Right atrium auricular region (tissue), 2 donors: ENCODE measurements around the gene SV2B. TPM values are rescaled to one million over a fixed set of nuclear protein-coding genes. Genes with fewer than 3 reads are reported as not detected.

Experiments
- DNase-seq: peaks from one replicate; pipeline ENCODE4 v3.0.0-alpha.2; 2019; ENCODE audit warnings: low spot score
- H3K27ac ChIP-seq, 2 donors: fragments of 200-600 bp; sonication (generic); 1 replicate in 1 of 2; 2 replicates in 1 of 2; pipeline ENCODE4 v1.5.1; 2016 to 2019
- H3K27me3 ChIP-seq, 2 donors: fragments of 200-600 bp; sonication (generic); one replicate each; pipeline versions ENCODE4 v1.5.1 to v1.6.0; 2017 to 2019
- H3K36me3 ChIP-seq: fragments of 200-600 bp; sonication (generic); one replicate; pipeline ENCODE4 v1.5.1; 2016
- H3K4me1 ChIP-seq, 2 donors: fragments of 200-600 bp; sonication (generic); one replicate each; pipeline versions ENCODE4 v1.5.1 to v1.6.0; 2017 to 2019
- H3K4me3 ChIP-seq, 2 donors: fragments of 200-600 bp; sonication (generic); 1 replicate in 1 of 2; 2 replicates in 1 of 2; pipeline ENCODE4 v1.5.1; 2017 to 2019; ENCODE audit warnings: mild to moderate bottlenecking in 1 of 2, moderate library complexity in 1 of 2
- H3K9me3 ChIP-seq, 2 donors: fragments of 200-600 bp; sonication (generic); one replicate each; pipeline ENCODE4 v1.5.1; 2019
- total RNA-seq, 2 donors: library from RNA; depleted of rRNA; stranded (reverse); fragments of >200 nt; gene quantifications; one replicate each; pipeline ENCODE4 v1.1.0, GENCODE V29; 2016
- TF ChIP-seq, protein P1 (sequence below), 2 donors: fragments of 200-600 bp; sonication (generic); IDR thresholded peaks; one replicate each; pipeline ENCODE4 v1.5.1; 2019; ENCODE audit warnings: antibody characterized with exemption in 2 of 2

The SV2B gene
- total RNA-seq, 2 donors from 2014 or later = 0.24 to 0.56 TPM

DNA sequence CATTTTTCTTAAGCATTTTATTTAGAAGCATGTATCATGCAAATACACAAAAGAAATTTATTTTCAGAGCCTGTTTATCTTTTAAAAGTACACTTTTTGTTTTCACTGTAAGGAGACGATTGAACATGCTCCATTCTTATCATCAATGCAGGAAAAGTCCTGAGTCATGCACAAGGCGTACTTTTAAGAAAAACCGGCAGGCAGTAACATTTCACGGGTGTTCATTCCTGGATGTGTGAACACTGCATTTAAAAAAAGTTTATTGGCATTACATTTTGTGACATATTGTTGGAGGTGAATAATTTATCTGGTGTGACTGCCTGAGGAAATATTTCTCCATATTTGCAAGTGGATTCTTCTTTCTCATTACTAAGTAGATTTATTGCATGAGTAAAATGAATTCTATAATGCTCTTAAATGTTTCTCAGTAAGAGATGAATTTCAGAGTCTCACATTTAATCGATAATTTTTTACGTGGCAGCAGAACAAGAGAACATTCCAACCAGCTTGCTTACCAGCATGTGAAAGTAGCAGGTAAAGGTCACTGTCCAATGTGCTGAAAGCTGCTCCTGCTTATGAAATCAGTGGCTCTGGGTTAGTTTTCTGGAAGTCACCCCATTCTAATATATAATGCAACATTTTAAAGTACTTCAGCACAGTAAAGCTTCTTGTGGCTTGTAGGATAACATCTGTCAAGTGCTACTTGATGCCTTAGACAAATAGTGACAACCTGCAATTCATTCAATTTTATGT is 87.0 kb downstream of the SV2B start:
- Histone ChIP-seq H3K4me1 (no peaks in the 10 kb centered on the region), H3K36me3 (no peaks in the 10 kb centered on the region), H3K9me3 (no peaks in the 10 kb centered on the region), H3K4me3 (no peak overlapping the region), H3K27ac (no peak overlapping the region), H3K27me3 (no peaks in the 10 kb centered on the region)
- TF ChIP-seq, protein P1, sequence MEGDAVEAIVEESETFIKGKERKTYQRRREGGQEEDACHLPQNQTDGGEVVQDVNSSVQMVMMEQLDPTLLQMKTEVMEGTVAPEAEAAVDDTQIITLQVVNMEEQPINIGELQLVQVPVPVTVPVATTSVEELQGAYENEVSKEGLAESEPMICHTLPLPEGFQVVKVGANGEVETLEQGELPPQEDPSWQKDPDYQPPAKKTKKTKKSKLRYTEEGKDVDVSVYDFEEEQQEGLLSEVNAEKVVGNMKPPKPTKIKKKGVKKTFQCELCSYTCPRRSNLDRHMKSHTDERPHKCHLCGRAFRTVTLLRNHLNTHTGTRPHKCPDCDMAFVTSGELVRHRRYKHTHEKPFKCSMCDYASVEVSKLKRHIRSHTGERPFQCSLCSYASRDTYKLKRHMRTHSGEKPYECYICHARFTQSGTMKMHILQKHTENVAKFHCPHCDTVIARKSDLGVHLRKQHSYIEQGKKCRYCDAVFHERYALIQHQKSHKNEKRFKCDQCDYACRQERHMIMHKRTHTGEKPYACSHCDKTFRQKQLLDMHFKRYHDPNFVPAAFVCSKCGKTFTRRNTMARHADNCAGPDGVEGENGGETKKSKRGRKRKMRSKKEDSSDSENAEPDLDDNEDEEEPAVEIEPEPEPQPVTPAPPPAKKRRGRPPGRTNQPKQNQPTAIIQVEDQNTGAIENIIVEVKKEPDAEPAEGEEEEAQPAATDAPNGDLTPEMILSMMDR (IDR thresholded peaks at IDR 0.05) = no peak
- no peak for DNase-seq

DNA sequence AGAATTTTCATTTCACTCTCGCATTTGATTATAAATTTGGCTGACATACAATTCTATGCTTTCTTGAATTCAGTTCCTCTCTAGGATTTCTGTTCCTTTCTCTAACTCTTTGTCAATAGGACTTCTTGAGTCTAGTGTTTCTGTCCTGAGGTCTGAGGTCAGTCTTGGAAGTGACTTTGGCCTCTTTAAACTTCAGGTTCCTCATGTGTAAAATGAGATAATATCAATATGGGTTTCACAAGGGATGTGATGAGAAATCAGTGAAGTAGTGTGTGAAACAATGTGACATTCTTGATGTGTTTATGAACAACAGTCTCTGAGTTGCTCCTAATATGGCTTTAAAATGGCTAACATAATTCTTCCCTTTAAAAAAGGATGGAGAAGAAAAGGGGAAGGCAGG is 92.2 kb downstream of the SV2B start:
- Histone ChIP-seq H3K36me3 (no peaks in the 10 kb centered on the region), H3K9me3 (no peaks in the 10 kb centered on the region), H3K4me3 (no peak overlapping the region), H3K4me1 (no peaks in the 10 kb centered on the region), H3K27me3 (no peaks in the 10 kb centered on the region), H3K27ac (no peak overlapping the region)
- DNase-seq = no peak
- TF ChIP-seq, protein P1 (IDR thresholded peaks at IDR 0.05) = no peak

DNA sequence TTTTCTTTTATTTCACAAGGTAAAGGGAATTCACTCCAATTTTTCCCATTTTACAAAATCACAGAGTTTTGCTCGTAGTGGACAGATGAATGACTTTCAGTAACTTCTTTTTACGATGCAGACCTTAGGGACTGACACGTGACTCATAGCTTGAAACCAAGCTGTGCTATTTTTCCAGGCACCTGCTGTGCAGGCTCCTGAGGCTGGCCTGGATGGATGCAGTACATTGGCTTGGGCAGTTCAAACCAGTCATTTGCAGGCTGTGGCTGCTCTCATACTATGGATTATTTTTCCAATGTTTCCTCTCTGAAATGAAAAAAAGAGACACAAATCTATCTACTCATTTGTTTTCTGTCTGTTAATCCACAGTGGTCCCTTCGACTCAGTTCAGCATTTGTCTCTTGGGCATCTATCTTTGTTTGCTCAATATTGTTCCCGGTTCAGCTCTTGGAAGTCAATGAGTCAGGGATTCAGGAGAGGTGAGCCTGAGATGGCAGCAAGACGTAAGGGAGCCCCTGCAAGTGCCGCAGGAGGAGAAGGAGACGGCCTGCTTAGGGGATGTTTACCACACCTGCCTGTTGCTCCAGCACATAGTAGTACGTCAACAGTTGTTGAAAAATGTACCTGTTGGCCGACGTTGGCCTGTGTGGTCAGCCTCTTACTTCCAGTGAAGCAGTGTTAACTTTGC is 92.8 kb downstream of the SV2B start:
- Histone ChIP-seq H3K4me1 (no peaks in the 10 kb centered on the region), H3K9me3 (no peaks in the 10 kb centered on the region), H3K36me3 (no peaks in the 10 kb centered on the region), H3K27me3 (no peaks in the 10 kb centered on the region), H3K27ac (no peak overlapping the region), H3K4me3 (no peak overlapping the region)
- TF ChIP-seq, protein P1 (IDR thresholded peaks at IDR 0.05) = no peak
- no peak for DNase-seq

DNA sequence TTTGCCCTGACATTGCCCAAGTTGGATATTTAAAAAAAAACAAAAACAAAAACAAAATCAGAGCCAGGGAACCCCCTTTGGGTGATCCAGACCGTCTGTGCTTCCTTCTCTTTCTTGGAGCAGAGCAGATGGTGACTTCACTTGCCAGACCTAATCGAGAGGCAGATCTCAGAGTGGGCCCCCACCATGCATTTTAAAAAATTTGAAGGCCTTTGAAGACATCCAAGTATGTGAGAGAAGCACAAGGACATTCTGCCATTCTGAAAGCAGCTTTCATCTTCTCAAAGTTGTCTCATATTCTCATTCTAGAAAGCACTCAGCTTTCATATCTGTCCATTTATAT is 93.3 kb downstream of the SV2B start:
- TF ChIP-seq, protein P1 (IDR thresholded peaks at IDR 0.05) = no peak
- no peaks in the 10 kb centered on the region for H3K9me3 ChIP-seq
- H3K27ac ChIP-seq = no peak overlapping the region
- DNase-seq = no peak
- no peaks in the 10 kb centered on the region for H3K27me3 ChIP-seq
- H3K36me3 ChIP-seq = no peaks in the 10 kb centered on the region
- no peak overlapping the region for H3K4me3 ChIP-seq
- no peaks in the 10 kb centered on the region for H3K4me1 ChIP-seq

DNA sequence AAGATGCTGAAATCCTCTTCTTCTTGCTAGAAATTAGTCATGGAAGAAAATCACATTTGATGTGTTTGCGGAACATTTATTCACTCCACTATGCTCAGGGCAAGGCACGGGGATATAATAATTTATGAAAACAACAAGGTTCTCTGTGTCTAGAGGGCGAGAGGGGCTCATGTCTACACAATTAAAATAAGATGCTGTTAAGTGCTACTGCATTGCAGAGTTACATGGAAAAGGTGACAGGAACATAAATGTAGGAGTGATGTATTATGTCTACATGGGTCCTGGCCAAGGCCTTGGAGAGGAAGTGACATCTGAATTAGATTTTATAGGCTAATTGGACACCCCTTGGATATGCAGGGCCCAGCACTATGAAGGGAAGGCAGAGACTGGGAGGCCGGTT is 96.1 kb downstream of the SV2B start:
- Histone ChIP-seq H3K36me3 (no peaks in the 10 kb centered on the region), H3K27ac (no peak overlapping the region), H3K9me3 (no peaks in the 10 kb centered on the region), H3K4me1 (no peaks in the 10 kb centered on the region), H3K4me3 (no peak overlapping the region), H3K27me3 (no peaks in the 10 kb centered on the region)
- DNase-seq = no peak
- TF ChIP-seq, protein P1 (IDR thresholded peaks at IDR 0.05) = no peak
